ENCODE data around the gene TTC12.

- TF ChIP-seq, protein P1, sequence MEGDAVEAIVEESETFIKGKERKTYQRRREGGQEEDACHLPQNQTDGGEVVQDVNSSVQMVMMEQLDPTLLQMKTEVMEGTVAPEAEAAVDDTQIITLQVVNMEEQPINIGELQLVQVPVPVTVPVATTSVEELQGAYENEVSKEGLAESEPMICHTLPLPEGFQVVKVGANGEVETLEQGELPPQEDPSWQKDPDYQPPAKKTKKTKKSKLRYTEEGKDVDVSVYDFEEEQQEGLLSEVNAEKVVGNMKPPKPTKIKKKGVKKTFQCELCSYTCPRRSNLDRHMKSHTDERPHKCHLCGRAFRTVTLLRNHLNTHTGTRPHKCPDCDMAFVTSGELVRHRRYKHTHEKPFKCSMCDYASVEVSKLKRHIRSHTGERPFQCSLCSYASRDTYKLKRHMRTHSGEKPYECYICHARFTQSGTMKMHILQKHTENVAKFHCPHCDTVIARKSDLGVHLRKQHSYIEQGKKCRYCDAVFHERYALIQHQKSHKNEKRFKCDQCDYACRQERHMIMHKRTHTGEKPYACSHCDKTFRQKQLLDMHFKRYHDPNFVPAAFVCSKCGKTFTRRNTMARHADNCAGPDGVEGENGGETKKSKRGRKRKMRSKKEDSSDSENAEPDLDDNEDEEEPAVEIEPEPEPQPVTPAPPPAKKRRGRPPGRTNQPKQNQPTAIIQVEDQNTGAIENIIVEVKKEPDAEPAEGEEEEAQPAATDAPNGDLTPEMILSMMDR (IDR thresholded peaks at IDR 0.05) = no peak
- TF ChIP-seq POLR2A (IDR thresholded peaks at IDR 0.05) = no peak
Measured at GRCh38 chr11:113331441-113331840, 17.1 kb downstream of the TTC12 start.

All from esophagus squamous epithelium (tissue), 4 donors.